ENCODE data around the gene DIS3L2.
"Not testable (repeated sequence)": the region's sequence is repeated elsewhere in the genome, so short reads cannot be mapped to it uniquely, and the experiment has no call there.

Gene DIS3L2

DNA sequence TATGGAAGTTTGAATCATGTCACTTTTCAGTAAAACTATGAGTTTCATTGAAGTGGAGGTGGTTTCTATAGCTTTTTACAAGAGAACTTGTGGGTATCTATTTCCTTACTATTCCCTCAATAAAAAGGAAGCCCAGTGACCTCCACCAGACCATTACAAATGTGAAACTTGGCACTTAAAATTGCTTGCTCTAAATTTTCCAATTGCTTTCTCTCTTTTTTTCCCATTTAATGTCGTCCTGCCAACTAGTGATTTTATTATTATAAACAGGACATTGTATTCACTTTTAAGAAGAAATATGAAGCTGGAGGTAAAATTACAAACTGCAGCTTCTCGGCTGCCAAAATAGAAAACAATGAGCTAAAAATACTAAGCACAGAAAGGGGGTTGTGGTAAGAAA is 208.9 kb downstream of the DIS3L2 start:
- no peak for DNase-seq

DNA sequence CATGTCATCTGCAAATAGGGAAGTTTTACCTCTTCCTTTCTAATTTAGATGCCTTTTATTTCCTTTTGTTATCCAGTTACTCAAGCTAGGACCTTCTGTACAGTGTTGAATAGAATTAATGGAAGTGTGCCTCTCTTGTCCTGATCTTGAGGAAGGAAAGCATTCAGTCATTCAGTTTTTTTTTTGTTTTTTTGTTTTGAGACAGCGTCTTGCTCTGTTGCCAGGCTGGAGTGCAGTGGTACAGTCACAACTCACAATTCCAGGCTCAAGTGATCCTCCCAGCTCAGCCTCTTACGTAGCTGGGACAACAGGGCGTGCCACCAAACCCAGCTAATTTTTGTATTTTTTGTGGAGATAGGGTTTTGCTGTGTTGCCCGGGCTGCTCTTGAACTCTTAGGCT is 213.1 kb downstream of the DIS3L2 start:
- DNase-seq, result no peak

DNA sequence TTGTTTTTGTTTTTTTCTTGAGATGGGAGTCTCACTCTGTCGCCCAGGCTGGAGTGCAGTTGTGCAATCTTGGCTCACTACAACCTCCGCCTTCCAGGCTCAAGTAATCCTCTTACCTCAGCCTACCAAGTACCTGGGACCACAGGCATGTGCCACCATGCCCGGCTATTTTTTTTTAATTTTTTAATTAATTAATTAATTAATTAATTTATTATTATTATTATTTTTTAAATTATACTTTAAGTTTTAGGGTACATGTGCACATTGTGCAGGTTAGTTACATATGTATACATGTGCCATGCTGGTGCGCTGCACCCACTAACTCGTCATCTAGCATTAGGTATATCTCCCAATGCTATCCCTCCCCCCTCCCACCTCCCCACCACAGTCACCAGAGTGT is 215.1 kb downstream of the DIS3L2 start:
- not testable (repeated sequence) for DNase-seq

DNA sequence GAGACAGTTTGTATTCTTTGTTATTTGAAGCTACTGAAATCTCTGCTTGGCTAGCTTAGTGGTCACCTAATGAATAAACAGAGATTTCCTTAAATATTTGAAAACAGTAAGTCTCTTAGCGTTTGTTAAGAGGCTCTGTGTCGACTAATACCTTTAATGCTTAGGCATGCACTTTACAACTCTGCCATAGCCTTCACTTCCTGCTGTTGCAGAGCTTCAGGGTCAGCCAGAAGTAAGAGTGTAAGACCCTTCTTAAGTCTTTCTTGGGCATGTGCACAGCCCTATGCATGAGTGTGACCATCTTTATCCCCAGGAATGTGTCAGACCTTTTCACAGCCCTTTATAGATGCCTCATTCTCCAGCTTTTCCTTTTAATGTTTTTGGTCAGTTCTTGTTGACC is 221.8 kb downstream of the DIS3L2 start:
- DNase-seq, result no peak

DNA sequence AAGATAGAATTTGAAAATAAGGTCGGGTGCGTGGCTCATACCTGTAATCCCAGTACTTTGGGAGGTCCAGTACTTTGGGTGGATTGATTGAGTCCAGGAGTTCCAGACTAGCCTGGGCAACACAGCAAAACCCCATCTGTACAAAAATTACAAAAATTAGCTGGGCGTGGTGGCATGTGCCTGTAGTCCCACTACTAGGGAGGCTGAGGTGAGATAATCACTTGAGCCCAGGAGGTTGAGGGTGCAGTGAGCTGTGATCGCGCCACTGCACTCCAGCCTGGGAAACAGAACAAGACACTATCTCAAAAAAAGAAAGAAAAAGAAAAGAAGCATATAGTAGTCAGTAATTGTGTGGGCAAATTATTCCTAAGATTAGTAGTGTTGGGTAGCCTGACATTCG is 222.8 kb downstream of the DIS3L2 start:
- DNase-seq, result no peak

DNA sequence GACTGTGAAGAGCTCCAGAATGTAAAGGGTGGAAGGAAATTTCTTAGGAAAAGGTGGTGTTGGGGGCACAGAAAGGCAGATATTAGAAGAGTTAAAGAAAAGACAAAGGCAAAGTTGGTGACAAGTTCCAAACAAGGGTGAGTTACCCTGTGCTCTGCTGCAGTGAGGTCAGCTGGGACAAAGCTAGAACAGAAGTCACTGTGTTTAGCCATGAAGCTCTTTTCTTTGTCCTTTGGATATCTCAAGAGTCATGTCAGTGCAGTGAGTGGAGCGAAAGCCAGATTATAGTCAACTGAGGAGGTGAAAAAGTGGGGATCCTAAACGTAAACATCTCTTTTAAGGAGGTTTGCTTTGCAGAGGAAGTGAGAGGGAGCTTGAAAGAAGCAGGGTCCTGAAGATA is 229.3 kb downstream of the DIS3L2 start:
- DNase-seq, result peak in 5 of 51 donors; percentile 2 to 18 (median 4)

DNA sequence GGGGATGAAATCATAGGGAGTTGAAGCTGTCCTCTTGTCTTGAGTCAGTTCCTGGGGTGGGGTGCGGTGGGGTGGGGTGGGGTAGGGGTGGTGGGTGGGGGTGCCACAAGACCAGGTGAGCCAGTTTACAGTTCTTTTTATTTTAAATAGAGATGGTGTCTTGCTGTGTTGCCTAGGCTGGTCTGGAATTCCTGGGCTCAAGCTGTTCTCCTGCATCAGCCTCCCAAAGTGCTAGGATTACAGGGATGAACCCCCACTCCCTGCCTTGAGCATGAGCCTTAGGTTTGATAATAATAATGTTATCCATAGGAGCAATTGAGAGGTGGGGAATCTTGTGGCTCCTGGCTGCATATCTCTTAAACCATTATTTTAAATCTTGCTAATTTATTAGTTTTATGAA is 234.0 kb downstream of the DIS3L2 start:
- DNase-seq, result no peak

DNA sequence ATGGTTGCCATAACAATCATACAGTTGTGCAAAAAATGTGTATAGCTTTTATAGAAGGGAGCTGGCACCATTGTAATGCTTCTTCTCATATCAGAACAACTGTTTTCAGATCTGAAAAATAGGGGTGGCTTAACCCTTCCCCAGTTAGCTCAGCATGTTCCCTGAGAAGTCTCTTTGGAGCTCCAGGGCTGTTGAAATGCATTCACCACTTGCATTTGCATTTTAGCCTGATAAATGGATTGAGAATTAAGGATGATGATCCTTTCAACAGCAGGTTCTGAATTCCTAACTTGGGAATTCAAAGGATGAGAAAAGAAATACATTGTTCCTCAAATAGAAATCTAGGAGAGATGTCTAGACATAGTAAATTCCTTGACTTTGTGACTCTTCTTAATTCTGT is 235.3 kb downstream of the DIS3L2 start:
- no peak for DNase-seq

DNA sequence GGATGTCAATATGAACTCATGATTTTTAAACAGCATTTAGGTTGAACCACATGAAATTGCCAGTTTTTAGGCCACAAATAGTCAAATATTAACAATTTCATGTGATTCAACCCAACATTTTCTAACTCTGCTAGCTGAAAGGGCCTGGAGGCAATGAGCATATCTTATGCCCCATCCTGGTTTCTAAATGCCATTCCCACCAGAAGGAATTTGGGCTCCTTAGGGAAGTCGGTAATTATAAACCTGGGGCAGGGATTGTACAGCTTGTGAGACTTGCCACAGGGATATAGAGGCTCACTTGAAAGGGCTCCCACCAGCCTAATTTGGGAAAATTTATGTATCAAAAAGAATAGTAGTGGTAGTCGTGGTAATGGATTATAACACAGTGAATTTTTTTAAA is 238.7 kb downstream of the DIS3L2 start:
- no peak for DNase-seq

DNA sequence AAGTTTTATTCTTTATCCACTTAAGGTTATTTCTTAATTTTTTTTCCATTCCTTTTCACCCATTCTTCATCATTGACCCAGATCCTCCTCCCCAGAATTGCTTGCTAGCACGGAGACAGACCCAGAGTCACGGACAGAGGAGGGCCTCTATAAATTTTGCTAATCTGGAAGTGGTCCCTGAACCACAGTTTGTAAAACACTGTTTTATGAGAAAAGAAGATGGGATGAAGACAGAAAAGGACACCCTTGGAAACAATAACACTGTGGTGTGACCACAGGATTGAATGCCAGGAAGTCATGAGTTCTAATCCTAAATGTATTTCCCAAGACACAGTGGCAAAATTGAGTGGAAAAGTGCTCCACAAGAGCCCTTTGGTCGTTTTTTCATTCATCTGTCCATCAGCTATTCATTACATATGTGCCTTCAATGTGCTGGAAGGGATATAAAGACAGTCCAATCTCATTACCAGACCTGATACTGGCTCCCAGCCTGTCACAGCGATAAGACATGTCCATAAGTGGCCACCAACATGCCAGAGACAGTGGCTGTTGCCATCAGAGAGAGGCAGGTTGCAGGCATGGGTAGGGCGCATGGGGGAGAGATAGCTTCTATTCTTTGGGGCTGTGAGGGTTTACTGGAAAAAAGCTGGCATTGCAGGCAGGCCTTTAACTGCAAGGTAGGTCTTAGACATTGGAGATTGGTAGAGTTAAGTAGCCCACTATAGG is 241.8 kb downstream of the DIS3L2 start:
- no peak for DNase-seq

DNA sequence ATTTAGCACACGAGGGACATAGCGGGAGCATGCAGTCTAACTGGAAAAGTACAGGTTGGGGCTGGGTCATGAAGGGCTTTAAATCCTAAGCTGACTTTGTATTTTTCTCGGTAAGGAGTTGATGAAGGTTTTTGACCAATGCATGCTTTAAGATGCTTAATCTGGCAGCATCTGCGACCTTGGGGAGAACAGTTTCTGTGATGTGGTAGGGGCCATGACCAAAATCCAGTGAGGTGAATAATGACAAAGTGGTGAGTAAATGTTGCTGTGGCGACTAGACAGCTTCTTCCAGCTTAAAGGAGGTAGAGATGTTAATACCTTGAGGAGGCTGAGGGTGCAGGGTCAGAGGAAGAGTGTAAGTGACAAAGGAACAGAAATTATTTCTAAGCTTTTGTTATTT is 242.4 kb downstream of the DIS3L2 start:
- DNase-seq, result no peak

DNA sequence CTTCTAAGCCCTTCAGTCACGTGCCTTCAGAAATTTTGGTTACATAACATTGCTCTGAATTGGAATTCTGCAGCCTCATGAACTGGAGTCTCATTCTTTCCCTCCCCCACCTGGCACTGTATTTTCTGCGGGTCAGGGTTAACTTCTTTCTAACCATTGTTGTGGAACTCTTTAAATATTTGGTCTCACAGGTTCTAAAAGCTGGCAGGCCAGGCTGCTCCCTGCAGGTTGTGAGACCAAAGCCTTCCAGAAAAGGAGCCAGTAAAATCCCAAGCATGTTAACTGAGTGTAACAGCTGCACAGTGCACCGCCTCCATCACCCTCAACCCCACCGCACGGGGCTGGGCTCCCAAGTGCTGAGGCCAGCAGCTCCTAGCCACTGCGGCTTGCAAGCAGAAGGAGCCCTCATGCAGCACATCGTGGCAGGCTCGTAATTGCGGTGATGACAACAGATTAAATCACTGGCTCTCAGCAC is 243.0 kb downstream of the DIS3L2 start:
- DNase-seq, result peak in 16 of 51 donors; percentile 3 to 28 (median 9)

DNA sequence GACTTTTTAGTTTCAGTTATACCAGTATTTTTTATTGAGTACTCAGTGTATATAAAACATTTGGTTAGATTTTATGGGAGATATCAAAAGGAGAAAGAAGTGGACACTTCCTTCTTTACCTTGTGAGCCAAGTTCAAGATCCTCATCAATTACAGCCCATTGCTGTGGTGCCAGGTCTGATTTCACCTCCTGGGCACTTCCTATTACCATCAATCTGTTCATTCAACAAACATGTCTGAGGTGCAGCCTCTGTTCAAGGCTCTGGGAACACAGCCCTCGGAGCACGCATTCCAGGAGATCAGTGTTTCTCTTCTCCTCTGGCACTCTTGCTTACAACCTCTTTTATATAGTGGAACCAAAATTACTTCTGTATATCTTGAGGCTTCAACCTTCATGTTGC is 245.7 kb downstream of the DIS3L2 start:
- DNase-seq, result no peak

DNA sequence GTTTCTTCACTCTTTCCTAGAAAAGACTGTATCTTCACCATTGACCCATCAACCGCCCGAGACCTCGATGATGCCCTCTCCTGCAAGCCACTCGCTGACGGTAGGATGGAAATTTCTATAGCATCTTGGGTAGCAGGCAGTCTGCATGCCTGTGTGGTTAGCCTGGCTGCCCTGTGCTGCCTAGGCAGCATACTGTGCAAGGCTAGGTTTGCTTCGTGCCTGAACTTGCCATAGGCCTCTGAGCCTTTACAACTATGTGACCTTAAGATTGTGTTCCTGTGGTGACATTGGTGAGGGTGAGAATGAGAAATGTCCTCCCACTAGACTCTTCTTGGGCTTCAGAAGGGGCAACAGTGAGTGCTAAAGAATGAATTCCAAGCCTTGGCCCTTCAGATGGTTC is 248.8 kb downstream of the DIS3L2 start:
- no peak for DNase-seq

DNA sequence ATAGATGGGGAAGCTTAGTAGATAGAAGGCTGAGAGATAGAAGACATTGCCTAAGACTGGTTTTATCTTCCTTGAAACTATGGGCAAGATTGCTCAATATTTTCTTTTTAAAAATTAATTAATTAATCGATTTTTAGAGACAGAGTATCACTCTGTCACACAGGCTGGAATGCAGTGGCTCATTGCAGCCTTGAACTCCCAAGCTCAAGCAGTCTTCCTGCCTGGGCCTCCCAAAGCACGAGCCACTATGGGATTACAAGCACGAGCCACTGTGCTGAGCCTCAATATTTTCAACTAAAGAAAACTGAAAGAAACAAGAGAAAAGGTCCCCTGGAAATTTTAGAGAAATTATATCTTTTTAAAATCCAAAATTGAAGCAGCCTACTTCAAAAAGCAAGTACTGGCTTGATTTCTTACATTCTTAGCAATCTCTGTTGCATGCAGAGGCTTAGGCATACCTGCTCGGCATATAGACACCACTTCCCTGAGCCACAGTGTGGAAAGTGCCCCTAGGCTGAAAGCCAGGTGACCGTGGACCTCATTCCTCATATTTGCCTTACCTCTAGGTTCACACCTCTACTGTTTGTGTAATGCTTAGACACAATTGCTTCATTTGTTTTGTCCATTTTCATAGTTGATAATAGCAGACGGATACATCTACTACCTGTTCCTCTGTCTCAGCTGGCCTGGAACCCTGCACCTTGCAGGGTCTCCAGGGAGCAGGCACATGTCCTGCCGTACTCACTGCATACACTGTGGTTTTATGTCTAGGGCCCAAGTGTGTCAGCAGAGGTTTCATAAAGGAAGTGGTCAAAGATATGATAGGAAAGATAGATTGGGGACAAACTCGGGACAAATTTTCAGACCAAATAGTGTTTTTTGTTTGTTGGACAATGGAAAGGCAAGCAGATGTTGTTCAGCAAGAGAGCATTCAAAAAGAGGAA is 250.5 kb downstream of the DIS3L2 start:
- no peak for DNase-seq

DNA sequence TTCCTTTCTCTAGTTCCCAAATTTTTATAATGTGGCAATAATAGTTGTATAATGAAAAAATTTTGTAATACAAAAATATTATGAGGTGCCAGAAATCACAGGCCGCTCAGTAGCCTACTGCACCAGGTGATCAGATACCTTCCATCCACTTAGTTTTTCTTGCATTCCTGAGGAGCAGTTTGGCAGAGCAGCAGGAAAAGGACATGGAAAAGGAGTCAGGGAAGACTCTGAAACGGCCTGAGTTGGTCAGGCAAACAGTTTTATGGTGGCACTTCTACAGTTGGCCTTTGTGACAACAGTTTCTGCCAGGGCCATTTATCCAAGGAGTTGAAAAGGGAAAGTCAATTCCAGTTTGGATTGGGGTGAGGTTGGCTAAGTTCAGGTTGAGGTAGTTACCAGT is 251.7 kb downstream of the DIS3L2 start:
- DNase-seq, result no peak

DNA sequence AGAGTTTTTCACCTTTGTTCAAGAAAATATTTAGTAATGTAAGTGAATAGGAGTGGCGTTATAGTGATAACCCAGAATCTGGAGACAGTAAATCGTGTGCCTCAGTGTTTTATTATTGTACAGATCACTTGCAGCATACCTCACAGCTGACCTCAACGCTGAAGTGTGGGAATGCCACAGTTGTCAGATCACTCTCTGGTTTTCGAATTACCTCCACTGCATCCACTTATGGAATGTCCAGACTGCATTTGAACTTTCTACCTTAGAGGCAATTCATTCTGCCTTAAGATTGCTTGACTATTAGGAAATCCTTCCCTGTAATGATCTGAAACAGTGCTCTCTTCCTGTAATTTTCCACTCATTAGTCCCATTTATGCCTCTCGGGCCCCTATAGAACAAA is 252.5 kb downstream of the DIS3L2 start:
- DNase-seq, result no peak

DNA sequence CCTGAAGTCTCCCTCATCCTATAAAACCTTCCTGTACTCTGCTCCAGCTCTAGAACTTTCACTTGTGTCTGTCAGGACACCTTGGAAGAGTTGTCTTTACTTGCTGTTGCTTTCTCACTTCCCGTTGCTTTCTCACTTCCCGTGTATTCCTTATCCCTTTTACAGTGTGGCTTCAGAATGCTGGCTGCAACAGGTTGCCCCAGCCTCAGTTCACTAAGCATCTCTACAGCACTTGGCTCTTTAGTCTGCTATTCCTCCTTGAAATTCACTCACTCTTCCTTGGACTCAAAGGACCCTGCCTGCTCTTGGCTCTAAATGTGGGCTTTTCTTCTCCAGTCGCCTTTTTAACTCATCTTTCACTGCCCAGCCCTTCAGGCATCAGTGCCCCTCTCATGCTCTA is 254.5 kb downstream of the DIS3L2 start:
- DNase-seq, result no peak

DNA sequence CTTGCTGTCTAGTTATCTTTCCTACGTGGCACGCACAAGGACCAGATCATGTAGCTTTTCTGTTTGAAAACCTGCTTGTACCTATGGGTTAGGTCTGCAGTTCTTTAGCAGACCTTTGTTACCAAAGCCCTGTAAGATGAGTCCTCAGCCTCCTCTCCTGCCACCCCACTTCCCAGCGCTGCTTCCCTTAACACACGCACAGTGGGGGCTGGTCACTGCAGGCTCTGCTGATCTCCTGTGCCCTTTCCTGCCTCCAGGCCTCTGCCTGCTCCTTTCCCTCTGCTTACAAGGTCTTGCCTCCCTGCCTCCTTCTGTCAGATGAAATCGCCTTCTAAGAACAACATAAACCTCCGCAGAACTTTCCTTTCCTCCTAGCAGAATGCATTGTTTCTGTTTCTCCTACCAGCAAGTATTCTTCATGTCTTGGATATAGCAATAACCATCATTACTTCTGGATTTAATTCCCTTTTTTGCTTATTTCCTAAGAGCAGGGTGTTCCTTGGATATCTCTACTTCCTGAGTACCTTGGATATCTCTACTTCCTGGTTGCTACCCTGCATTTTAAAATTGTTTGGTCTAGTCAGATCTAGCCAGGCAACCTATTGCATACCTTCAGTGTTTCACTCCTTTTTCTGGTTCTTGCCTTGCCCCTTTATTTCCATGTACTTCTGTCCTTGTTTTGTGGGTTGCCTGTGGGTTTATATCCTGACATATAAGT is 257.4 kb downstream of the DIS3L2 start:
- no peak for DNase-seq

DNA sequence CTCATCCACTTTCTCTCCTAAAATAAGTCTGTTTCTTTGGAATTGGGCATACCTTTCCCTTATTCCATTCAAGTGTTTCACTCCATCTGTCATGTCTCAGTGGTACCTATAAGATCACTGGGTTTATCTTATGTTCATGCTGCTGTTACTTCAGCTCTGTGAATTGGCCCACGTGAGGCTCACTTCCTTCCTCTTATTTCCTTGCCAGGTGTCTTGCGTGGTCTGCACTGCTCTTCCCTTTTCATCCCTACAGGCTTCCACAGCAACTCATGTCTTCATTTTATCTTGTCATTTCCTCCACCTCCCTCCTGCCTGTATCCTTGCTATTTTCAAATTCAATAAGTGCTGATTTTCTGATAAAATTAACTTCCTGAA is 258.0 kb downstream of the DIS3L2 start:
- no peak for DNase-seq

DNA sequence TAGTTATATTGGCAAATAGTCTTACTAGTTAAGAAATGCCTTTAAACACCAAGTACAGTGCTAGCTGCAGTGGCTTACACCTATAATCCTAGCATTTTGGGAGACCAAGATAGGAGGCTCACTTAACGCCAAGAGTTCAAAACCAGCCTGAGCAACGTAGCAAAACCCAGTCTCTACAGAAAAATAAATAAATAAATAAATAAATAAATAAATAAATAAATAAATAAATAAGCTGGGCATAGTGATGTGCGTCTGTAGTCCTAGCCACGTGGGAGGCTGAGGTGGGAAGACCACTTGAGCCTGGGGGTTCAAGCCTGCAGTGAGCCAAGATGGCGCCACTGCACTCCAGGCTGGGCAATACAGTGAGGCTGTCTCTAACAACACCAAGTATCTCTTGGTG is 258.4 kb downstream of the DIS3L2 start:
- DNase-seq, result no peak

DNA sequence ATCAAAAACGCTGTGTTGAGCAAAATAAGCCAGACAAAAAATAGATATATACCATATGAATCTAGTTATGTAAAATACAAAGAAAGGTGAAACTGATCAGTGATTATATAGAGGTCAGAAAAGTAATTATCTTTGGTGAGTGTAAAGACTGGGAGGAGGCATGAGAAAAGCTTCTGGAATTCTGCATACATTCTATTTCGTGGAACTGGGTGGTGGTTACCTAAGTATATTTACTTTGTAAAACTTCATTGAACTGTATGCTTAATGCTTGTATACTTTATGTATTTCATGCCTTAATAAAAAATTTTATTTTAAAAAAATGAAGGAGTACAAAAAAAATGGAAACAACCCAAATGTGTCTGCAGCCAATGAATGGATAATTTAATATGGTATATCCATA is 263.9 kb downstream of the DIS3L2 start:
- no peak for DNase-seq

All from hypothalamus (tissue), 51 donors.